Tibial nerve (tissue), 4 donors: ENCODE data around the gene ROR1.

Source experiments
- EP300 ChIP-seq, 2 donors: sonication (generic); formaldehyde crosslinking; IDR thresholded peaks; one replicate each; pipeline ENCODE4 v1.6.1; 2017; ENCODE audit warnings: antibody characterized with exemption in 2 of 2, mild to moderate bottlenecking in 1 of 2
- TF ChIP-seq, protein P1 (sequence below), 5 experiments: fragments of 200-600 bp in 3 of 5; fragments of 450-650 bp in 2 of 5; sonication (generic) in 3 of 5; IDR thresholded peaks; one replicate each; pipeline ENCODE4 v1.5.1; 2016 to 2019; ENCODE audit warnings: antibody characterized with exemption in 5 of 5, mild to moderate bottlenecking in 3 of 5, moderate library complexity in 2 of 5

DNA sequence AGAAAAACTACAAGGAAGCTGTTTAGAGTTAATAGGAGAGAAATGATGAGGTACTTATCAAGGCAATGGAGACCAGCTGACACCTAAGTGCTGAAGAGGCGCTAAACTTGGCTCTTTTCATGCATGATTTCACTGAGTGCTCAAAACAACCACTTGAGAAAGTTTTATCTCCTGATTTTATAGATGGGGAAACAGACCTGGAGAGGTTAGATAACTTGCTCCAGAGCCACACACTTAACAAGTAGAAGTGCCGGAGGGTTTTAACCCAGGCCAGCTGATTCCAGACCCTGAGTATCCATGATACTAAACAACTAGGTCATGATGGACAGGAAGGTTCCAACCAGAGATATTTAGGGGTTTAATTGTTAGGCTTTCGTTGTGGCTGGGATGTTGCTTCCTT lies 455.5 kb downstream of the ROR1 start:
- TF ChIP-seq, protein P1, sequence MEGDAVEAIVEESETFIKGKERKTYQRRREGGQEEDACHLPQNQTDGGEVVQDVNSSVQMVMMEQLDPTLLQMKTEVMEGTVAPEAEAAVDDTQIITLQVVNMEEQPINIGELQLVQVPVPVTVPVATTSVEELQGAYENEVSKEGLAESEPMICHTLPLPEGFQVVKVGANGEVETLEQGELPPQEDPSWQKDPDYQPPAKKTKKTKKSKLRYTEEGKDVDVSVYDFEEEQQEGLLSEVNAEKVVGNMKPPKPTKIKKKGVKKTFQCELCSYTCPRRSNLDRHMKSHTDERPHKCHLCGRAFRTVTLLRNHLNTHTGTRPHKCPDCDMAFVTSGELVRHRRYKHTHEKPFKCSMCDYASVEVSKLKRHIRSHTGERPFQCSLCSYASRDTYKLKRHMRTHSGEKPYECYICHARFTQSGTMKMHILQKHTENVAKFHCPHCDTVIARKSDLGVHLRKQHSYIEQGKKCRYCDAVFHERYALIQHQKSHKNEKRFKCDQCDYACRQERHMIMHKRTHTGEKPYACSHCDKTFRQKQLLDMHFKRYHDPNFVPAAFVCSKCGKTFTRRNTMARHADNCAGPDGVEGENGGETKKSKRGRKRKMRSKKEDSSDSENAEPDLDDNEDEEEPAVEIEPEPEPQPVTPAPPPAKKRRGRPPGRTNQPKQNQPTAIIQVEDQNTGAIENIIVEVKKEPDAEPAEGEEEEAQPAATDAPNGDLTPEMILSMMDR (IDR thresholded peaks at IDR 0.05), result no peak
- no peak for TF ChIP-seq EP300 (IDR thresholded peaks at IDR 0.05)
